ENCODE results near the gene SH3PXD2A.
"Not testable (repeated sequence)": the region's sequence is repeated elsewhere in the genome, so short reads cannot be mapped to it uniquely, and the experiment has no call there.

- TF ChIP-seq CTCF (tag by site-specific recombination; IDR thresholded peaks at IDR 0.05); MEIS1 (CRISPR knock-in tag; IDR thresholded peaks at IDR 0.05; ENCODE audit: borderline replicate concordance); ZNF837 (tag by site-specific recombination; IDR thresholded peaks at IDR 0.05); ZNF555 (tag by site-specific recombination; conservative IDR thresholded peaks at IDR 0.05); YY1 (tag by site-specific recombination; IDR thresholded peaks at IDR 0.05); ZNF785 (tag by site-specific recombination; IDR thresholded peaks at IDR 0.05); ZXDB (tag by site-specific recombination; IDR thresholded peaks at IDR 0.05); ZBTB44 (tag by site-specific recombination; IDR thresholded peaks at IDR 0.05); PRDM6 (tag by site-specific recombination; IDR thresholded peaks at IDR 0.05); ZNF704 (tag by site-specific recombination; IDR thresholded peaks at IDR 0.05); ZNF549 (tag by site-specific recombination; IDR thresholded peaks at IDR 0.05): not testable (repeated sequence)
These were observed 95.1 kb downstream of the SH3PXD2A start for GRCh38 chr10:103760233-103760632.
